Activated naive CD4-positive, alpha-beta T cell treated with anti-CD3 and anti-CD28 coated beads for 36 hours (primary cell): ENCODE results near the gene CROCC. TPM values are rescaled to one million over a fixed set of nuclear protein-coding genes. Genes with fewer than 3 reads are reported as not detected.
A peak's percentile ranks its signal among the peaks of the same experiment; 100 is the strongest.
"Not testable (repeated sequence)": the region's sequence is repeated elsewhere in the genome, so short reads cannot be mapped to it uniquely, and the experiment has no call there.

ENCODE experiments used
- CTCF ChIA-PET: fragments of 350-600 bp; sonication (Branson Sonifier 250); formaldehyde crosslinking; loops from one replicate; lab custom pipeline; 2021; ENCODE audit warnings: antibody characterized with exemption; lab: Charles Lee
- DNase-seq: peaks from one replicate; pipeline ENCODE4 v3.0.0-alpha.2; 2020
- H3K27ac Mint-ChIP-seq: one replicate; pipeline ENCODE4 v1.8.0; 2021; ENCODE audit warnings: mild to moderate bottlenecking, mixed read lengths
- H3K27me3 Mint-ChIP-seq: one replicate; pipeline ENCODE4 v1.8.0; 2021; ENCODE audit warnings: low read depth, mixed read lengths
- H3K36me3 Mint-ChIP-seq: one replicate; pipeline ENCODE4 v1.8.0; 2021; ENCODE audit warnings: low read depth, mixed read lengths
- H3K4me1 Mint-ChIP-seq: one replicate; pipeline ENCODE4 v1.8.0; 2021; ENCODE audit warnings: low read depth, mixed read lengths
- H3K4me3 Mint-ChIP-seq: one replicate; pipeline ENCODE4 v1.8.0; 2021; ENCODE audit warnings: mild to moderate bottlenecking, moderate library complexity, mixed read lengths
- H3K9me3 Mint-ChIP-seq: one replicate; pipeline ENCODE4 v1.8.0; 2021; ENCODE audit warnings: mixed read lengths
- intact Hi-C: fragments of 100-400 bp; cut with micrococcal nuclease; formaldehyde crosslinking; loops from one replicate; pipeline ENCODE4 v1.15.1; 2023
- total RNA-seq, 2 experiments: library from RNA; stranded (reverse); gene quantifications; one replicate each; pipeline ENCODE4 v1.2.3, GENCODE V29; 2021

Gene CROCC
- total RNA-seq, 2 experiments from 2014 or later = 15.5 to 15.7 TPM

GRCh38 chr1:16958475-16958874 lies 36.7 kb downstream of the CROCC start:
- no peaks in the 10 kb centered on the region for H3K36me3 Mint-ChIP-seq
- intact Hi-C loops = no loop called here
- H3K4me1 Mint-ChIP-seq = peaks cover 8% of the 10 kb centered on the region
- CTCF ChIA-PET = no interaction called here
- H3K27ac Mint-ChIP-seq = no peak overlapping the region
- no peak overlapping the region for H3K4me3 Mint-ChIP-seq
- no peaks in the 10 kb centered on the region for H3K9me3 Mint-ChIP-seq
- H3K27me3 Mint-ChIP-seq = no peaks in the 10 kb centered on the region
- no peak for DNase-seq

DNA sequence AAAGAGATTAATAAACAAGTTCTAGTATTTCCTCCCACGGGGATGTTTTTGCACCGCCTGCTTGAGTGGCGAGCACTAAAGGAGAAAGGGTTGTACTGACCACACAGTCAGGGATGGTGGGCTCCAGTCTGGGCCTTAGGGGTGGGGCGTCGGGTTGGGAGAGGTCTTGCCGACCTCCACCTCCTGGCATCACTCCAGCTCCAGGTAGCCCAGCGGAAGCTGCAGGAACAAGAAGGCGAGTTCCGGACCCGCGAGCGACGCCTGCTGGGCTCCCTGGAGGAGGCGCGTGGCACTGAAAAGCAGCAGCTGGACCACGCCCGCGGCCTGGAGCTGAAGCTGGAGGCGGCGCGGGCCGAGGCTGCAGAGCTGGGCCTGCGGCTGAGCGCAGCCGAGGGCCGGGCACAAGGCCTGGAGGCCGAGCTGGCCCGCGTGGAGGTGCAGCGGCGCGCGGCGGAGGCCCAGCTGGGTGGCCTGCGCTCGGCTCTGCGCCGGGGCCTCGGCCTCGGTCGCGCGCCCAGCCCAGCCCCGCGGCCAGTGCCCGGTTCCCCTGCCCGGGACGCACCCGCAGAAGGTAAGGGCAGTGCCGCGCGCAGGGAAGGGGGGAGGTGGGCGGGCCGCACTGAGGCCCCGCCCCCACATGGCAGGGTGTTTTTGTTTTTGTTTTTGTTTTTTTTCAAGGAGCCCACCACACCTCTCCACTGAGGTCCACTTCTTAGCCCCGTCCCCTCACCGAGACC lies 39.0 kb downstream of the CROCC start:
- peak overlapping the region; percentile 74 for H3K4me3 Mint-ChIP-seq
- intact Hi-C loops = loop anchor here (2.0 to 10.0 kb wide), 3 partner anchors 46 to 274 kb away; partner anchors contain the start of gene ATP13A2
- peaks cover 8% of the 10 kb centered on the region for H3K4me1 Mint-ChIP-seq
- H3K36me3 Mint-ChIP-seq = no peaks in the 10 kb centered on the region
- H3K9me3 Mint-ChIP-seq = no peaks in the 10 kb centered on the region
- no peaks in the 10 kb centered on the region for H3K27me3 Mint-ChIP-seq
- peak; percentile 90 for DNase-seq
- CTCF ChIA-PET = interaction anchor here (0.6 to 2.4 kb wide), 17 partner anchors 8 to 340 kb away, joined by 3 to 22 read pairs (median 4); partner anchors contain the start of gene CROCC
- H3K27ac Mint-ChIP-seq = no peak overlapping the region

GRCh38 chr1:16961297-16962133 lies 39.8 kb downstream of the CROCC start:
- intact Hi-C loops = loop anchor here (2.0 to 10.0 kb wide), 3 partner anchors 47 to 273 kb away; partner anchors contain the start of gene ATP13A2
- H3K36me3 Mint-ChIP-seq = no peaks in the 10 kb centered on the region
- no peak for DNase-seq
- no peaks in the 10 kb centered on the region for H3K9me3 Mint-ChIP-seq
- CTCF ChIA-PET = interaction anchor here (0.6 to 2.4 kb wide), 14 partner anchors 9 to 341 kb away, joined by 3 to 22 read pairs (median 4); partner anchors contain the start of gene CROCC
- peaks cover 8% of the 10 kb centered on the region for H3K4me1 Mint-ChIP-seq
- H3K4me3 Mint-ChIP-seq = peak overlapping the region; percentile 66
- H3K27me3 Mint-ChIP-seq = no peaks in the 10 kb centered on the region
- H3K27ac Mint-ChIP-seq = no peak overlapping the region

- CTCF ChIA-PET = interaction anchor here (0.7 to 2.1 kb wide), 2 partner anchors 12 to 104 kb away, joined by 4 to 5 read pairs; no protein-coding TSS in a partner anchor
- not testable (repeated sequence) for H3K27me3 Mint-ChIP-seq, DNase-seq, H3K27ac Mint-ChIP-seq, H3K9me3 Mint-ChIP-seq, H3K4me1 Mint-ChIP-seq, H3K36me3 Mint-ChIP-seq, H3K4me3 Mint-ChIP-seq
- intact Hi-C loops = loop anchor here (5.0 to 10.0 kb wide), 2 partner anchors 48 to 271 kb away; partner anchors contain the start of gene ATP13A2
Observed at GRCh38 chr1:16964169-16964568, 42.4 kb downstream of the CROCC start.

DNA sequence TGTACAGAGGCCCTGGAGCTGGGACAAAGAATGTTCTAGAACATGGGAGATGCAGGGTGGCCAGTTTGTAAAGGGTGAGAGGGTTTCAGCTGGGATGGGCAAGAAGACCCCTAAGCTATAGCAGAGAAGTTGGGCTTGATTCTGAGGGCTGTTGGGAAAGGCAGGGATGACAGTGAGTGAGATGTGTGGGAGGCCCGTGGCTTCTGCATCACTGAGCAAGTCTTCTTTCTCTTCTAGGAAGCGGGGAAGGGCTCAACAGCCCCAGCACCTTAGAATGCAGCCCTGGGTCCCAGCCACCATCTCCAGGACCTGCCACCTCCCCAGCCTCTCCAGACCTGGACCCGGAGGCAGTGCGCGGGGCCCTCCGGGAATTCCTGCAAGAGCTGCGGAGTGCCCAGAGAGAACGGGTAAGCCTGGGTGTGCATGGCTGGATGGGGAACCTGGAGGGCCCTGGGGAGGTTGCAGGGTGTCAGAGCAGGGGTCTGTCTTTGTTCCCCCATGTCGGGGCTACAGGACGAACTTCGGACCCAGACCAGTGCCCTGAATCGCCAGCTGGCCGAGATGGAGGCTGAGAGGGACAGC lies 43.8 kb downstream of the CROCC start:
- Mint-ChIP-seq H3K9me3 (no peaks in the 10 kb centered on the region), H3K36me3 (peaks cover 1% of the 10 kb centered on the region), H3K27me3 (no peaks in the 10 kb centered on the region), H3K27ac (peak overlapping the region; percentile 9), H3K4me1 (peaks cover 3% of the 10 kb centered on the region), H3K4me3 (no peak overlapping the region)
- DNase-seq = no peak
- intact Hi-C loops = loop anchor here (10.0 kb wide), 1 partner anchor 269 kb away; no protein-coding TSS in a partner anchor
- CTCF ChIA-PET = interaction anchor here (1.0 kb wide), 1 partner anchor 476 kb away, joined by 3 read pairs; no protein-coding TSS in a partner anchor

DNA sequence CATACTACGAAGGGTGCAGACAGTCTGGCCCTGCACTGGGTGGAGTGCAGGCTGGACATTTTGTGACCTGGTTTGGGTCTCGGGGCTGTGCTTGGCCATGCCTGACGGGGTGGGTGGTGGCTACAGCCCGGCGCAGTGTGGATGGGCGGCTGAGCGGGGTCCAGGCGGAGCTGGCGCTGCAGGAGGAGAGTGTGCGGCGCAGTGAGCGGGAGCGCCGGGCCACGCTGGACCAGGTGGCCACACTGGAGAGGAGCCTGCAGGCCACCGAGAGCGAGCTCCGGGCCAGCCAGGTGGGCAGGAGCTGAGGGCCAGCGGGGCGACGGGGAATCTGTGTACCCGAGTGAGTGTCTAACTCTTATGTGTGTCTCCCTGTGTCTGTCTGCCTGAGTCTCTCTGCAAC lies 44.6 kb downstream of the CROCC start:
- CTCF ChIA-PET = interaction anchor here (1.2 kb wide), 2 partner anchors 15 to 17 kb away, joined by 3 read pairs; no protein-coding TSS in a partner anchor
- no peak overlapping the region for H3K27ac Mint-ChIP-seq
- H3K36me3 Mint-ChIP-seq = peaks cover 1% of the 10 kb centered on the region
- DNase-seq = no peak
- H3K27me3 Mint-ChIP-seq = no peaks in the 10 kb centered on the region
- intact Hi-C loops = loop anchor here (10.0 kb wide), 1 partner anchor 269 kb away; no protein-coding TSS in a partner anchor
- H3K4me1 Mint-ChIP-seq = peaks cover 2% of the 10 kb centered on the region
- no peak overlapping the region for H3K4me3 Mint-ChIP-seq
- H3K9me3 Mint-ChIP-seq = no peaks in the 10 kb centered on the region

- no peak for DNase-seq
- no peaks in the 10 kb centered on the region for H3K27me3 Mint-ChIP-seq
- intact Hi-C loops = loop anchor here (10.0 kb wide), 1 partner anchor 268 kb away; no protein-coding TSS in a partner anchor
- H3K36me3 Mint-ChIP-seq = peaks cover 1% of the 10 kb centered on the region
- no peaks in the 10 kb centered on the region for H3K9me3 Mint-ChIP-seq
- H3K4me1 Mint-ChIP-seq = no peaks in the 10 kb centered on the region
- H3K27ac Mint-ChIP-seq = no peak overlapping the region
- CTCF ChIA-PET = interaction anchor here (0.7 to 1.2 kb wide), 3 partner anchors 16 to 23 kb away, joined by 3 read pairs; no protein-coding TSS in a partner anchor
- H3K4me3 Mint-ChIP-seq = no peak overlapping the region
Observed at GRCh38 chr1:16967095-16967575, 45.4 kb downstream of the CROCC start.

DNA sequence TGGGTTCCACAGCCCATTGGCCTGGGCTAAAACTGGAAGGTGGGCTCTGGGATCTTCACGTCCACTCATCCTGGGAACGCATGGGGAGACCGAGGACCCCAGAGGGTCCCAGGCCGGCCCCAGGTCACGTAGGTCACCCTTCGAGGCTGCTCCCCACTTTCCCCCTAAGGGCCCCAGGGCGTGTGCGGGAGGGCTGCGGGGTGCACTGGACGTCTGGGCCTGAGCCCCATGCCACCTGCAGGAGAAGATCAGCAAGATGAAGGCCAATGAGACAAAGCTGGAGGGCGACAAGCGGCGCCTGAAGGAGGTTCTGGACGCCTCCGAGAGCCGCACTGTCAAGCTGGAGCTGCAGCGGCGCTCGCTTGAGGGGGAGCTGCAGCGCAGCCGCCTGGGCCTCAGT lies 46.2 kb downstream of the CROCC start:
- Mint-ChIP-seq H3K9me3 (no peaks in the 10 kb centered on the region), H3K36me3 (peaks cover 1% of the 10 kb centered on the region), H3K4me1 (no peaks in the 10 kb centered on the region), H3K4me3 (no peak overlapping the region), H3K27me3 (no peaks in the 10 kb centered on the region), H3K27ac (no peak overlapping the region)
- CTCF ChIA-PET = interaction anchor here (0.8 kb wide), 1 partner anchor 8 kb away, joined by 7 read pairs; no protein-coding TSS in a partner anchor
- intact Hi-C loops = loop anchor here (10.0 kb wide), 1 partner anchor 267 kb away; no protein-coding TSS in a partner anchor
- DNase-seq = no peak

- Mint-ChIP-seq H3K36me3 (peaks cover 1% of the 10 kb centered on the region), H3K9me3 (no peaks in the 10 kb centered on the region), H3K4me1 (no peaks in the 10 kb centered on the region), H3K4me3 (no peak overlapping the region), H3K27ac (no peak overlapping the region), H3K27me3 (no peaks in the 10 kb centered on the region)
- DNase-seq = no peak
- intact Hi-C loops = loop anchor here (10.0 kb wide), 1 partner anchor 266 kb away; no protein-coding TSS in a partner anchor
- CTCF ChIA-PET = interaction anchor here (0.8 kb wide), 1 partner anchor 8 kb away, joined by 7 read pairs; no protein-coding TSS in a partner anchor
Observed at GRCh38 chr1:16968372-16968771, 46.6 kb downstream of the CROCC start.

DNA sequence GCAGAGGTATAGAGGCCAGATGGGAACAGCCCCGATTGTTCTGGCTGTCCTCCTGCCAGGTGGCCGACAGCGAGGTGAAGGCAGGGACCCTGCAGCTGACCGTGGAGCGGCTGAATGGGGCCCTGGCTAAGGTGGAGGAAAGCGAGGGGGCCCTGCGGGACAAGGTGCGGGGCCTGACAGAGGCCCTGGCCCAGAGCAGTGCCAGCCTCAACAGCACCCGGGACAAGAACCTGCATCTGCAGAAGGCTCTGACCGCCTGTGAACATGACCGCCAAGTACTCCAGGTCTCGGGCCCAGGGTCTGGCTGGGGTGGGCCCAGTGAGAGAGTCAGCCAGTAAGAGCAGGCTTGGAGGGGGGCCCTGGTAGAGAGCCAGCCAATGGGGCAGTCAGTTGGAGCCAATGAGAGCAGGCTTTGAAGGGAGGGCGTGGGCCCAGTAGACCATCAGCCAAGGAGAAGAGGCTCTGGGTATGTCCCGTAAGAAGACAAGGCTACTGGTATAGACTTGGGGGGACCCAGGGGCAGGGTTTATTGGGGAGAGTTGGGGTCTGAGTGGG lies 47.4 kb downstream of the CROCC start:
- Mint-ChIP-seq H3K4me1 (no peaks in the 10 kb centered on the region), H3K4me3 (no peak overlapping the region), H3K9me3 (no peaks in the 10 kb centered on the region), H3K36me3 (peaks cover 1% of the 10 kb centered on the region), H3K27ac (no peak overlapping the region), H3K27me3 (no peaks in the 10 kb centered on the region)
- no peak for DNase-seq
- CTCF ChIA-PET = interaction anchor here (0.8 kb wide), 1 partner anchor 9 kb away, joined by 7 read pairs; no protein-coding TSS in a partner anchor
- intact Hi-C loops = loop anchor here (10.0 kb wide), 1 partner anchor 266 kb away; no protein-coding TSS in a partner anchor

DNA sequence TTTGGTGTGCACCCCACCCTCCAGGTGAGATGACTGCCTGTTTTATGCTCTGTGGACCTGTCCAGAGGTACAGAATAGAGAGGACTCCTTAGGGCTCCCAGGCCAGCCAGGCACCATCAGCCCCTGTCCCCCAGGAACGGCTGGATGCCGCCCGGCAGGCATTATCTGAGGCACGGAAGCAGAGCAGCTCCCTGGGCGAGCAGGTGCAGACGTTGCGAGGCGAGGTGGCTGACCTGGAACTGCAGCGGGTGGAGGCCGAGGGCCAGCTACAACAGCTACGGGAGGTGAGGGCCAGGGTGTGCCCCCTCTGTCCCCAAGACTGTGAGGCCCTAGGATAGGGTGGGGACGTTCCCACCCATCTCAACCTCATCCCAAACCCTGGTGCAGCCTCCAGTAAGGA lies 47.9 kb downstream of the CROCC start:
- Mint-ChIP-seq H3K36me3 (peaks cover 1% of the 10 kb centered on the region), H3K9me3 (no peaks in the 10 kb centered on the region), H3K27ac (no peak overlapping the region), H3K4me1 (no peaks in the 10 kb centered on the region), H3K4me3 (no peak overlapping the region), H3K27me3 (no peaks in the 10 kb centered on the region)
- no peak for DNase-seq
- CTCF ChIA-PET = interaction anchor here (0.5 kb wide), 1 partner anchor 76 kb away, joined by 4 read pairs; no protein-coding TSS in a partner anchor
- intact Hi-C loops = loop anchor here (10.0 kb wide), 1 partner anchor 265 kb away; no protein-coding TSS in a partner anchor
